HepG2 (cell line): ENCODE measurements around the gene GOLGA7B. TPM values are rescaled to one million over a fixed set of nuclear protein-coding genes. Genes with fewer than 3 reads are reported as not detected.

Experiments used
- ATAC-seq: fragments of 200-7000 bp; cut with Tn5 transposase; 3 replicates; pipeline ENCODE4 v1.9.1; 2020; ENCODE audit warnings: mild to moderate bottlenecking, moderate library complexity
- BruUV-seq: library from RNA; stranded (reverse); fragments of 400-500 nt; replicated peaks from 2 replicates; lab custom pipeline; 2021; lab: Mats Ljungman, UMichigan
- CTCF ChIA-PET: fragments of 300-600 bp; formaldehyde crosslinking; extraction: SDS; loops from one replicate; lab custom pipeline; 2021; ENCODE audit warnings: low total read pairs, inconsistent platforms, low intra/inter-chr PET ratio; lab: Yijun Ruan, JAX
- POLR2A ChIA-PET: fragments of 350-600 bp; sonication (Branson Sonifier 250); formaldehyde crosslinking; loops from one replicate; lab custom pipeline; 2020; ENCODE audit warnings: antibody characterized with exemption, inconsistent platforms; lab: Yijun Ruan, JAX
- DNase-seq: peaks from one replicate; pipeline ENCODE4 v3.0.0-alpha.2; 2015; ENCODE audit warnings: low spot score
- FAIRE-seq: peaks from 3 replicates; lab custom pipeline; 2011; peaks lifted over from hg19 to GRCh38; lab: Jason Lieb, UNC
- H2AFZ ChIP-seq: one replicate; pipeline ENCODE4 v1.6.1; 2011; ENCODE audit warnings: low read length, inconsistent platforms
- H3K27ac ChIP-seq: fragments of 300-600 bp; 3 replicates; pipeline ENCODE4 v1.8.0; 2011; ENCODE audit warnings: mixed run types, mild to moderate bottlenecking, mixed read lengths, low read length, inconsistent platforms; ENCODE audit not compliant: insufficient read depth; ENCODE audit errors: extremely low read length
- H3K27me3 ChIP-seq, 2 experiments: fragments of 200-600 bp in 1 of 2; 2 replicates in 1 of 2; 3 replicates in 1 of 2; pipeline versions ENCODE4 v1.6.0 to v1.8.0; 2011; ENCODE audit warnings: low read length in 2 of 2, mild to moderate bottlenecking in 2 of 2, moderate library complexity in 2 of 2, inconsistent platforms in 1 of 2; ENCODE audit not compliant: insufficient read depth in 2 of 2, control insufficient read depth in 1 of 2
- H3K36me3 ChIP-seq, 2 experiments: fragments of 200-600 bp in 1 of 2; replicated peaks in 1 of 2; 2 replicates in 1 of 2; 3 replicates in 1 of 2; pipeline versions ENCODE4 v1.5.1 to v1.8.0; 2011; ENCODE audit warnings: low read length in 2 of 2, inconsistent platforms in 1 of 2; ENCODE audit not compliant: insufficient read depth in 2 of 2, control insufficient read depth in 1 of 2
- H3K4me1 ChIP-seq: 2 replicates; pipeline ENCODE4 v1.5.1; 2012; ENCODE audit warnings: low read length, inconsistent platforms; ENCODE audit not compliant: insufficient read depth
- H3K4me2 ChIP-seq: 2 replicates; pipeline ENCODE4 v1.6.0; 2011; ENCODE audit warnings: low read depth, low read length, inconsistent platforms
- H3K4me3 ChIP-seq, 3 experiments: fragments of 200-600 bp in 1 of 3; sonication (generic), shearing (Covaris generic) in 1 of 3; replicated peaks in 1 of 3; 2 replicates each; pipeline ENCODE4 v1.5.1; 2011 to 2016; ENCODE audit warnings: low read length in 3 of 3, inconsistent platforms in 2 of 3, low read depth in 2 of 3, mild to moderate bottlenecking in 2 of 3, control low read depth in 1 of 3, mixed read lengths in 1 of 3; ENCODE audit not compliant: insufficient read depth in 1 of 3
- H3K79me2 ChIP-seq: one replicate; pipeline ENCODE4 v1.6.1; 2011; ENCODE audit warnings: low read length, inconsistent platforms; ENCODE audit not compliant: insufficient read depth
- H3K9ac ChIP-seq: 2 replicates; pipeline ENCODE4 v1.6.0; 2011; ENCODE audit warnings: mild to moderate bottlenecking, low read depth, low read length, inconsistent platforms; ENCODE audit not compliant: insufficient read depth
- H3K9me3 ChIP-seq: 2 replicates; pipeline ENCODE4 v1.5.1; 2012; ENCODE audit warnings: mild to moderate bottlenecking, low read length
- H4K20me1 ChIP-seq: 2 replicates; pipeline ENCODE4 v1.6.0; 2011; ENCODE audit warnings: inconsistent platforms, mild to moderate bottlenecking, low read length, moderate library complexity; ENCODE audit not compliant: insufficient read depth
- ATRX ChIP-seq: sonication (generic); formaldehyde crosslinking; IDR thresholded peaks from 2 replicates; pipeline ENCODE4 v1.4.0; 2020; ENCODE audit warnings: missing genetic modification reagents, borderline replicate concordance
- BCL6 ChIP-seq: IDR thresholded peaks from 2 replicates; pipeline ENCODE4 v1.6.1; 2016; ENCODE audit warnings: missing genetic modification reagents, missing compliant biosample characterization
- HOXA3 ChIP-seq: sonication (generic); formaldehyde crosslinking; IDR thresholded peaks from 2 replicates; pipeline ENCODE4 v1.5.0; 2020; ENCODE audit warnings: missing genetic modification reagents
- HOXD1 ChIP-seq: sonication (generic); formaldehyde crosslinking; IDR thresholded peaks from 2 replicates; pipeline ENCODE4 v1.5.0; 2020; ENCODE audit warnings: missing genetic modification reagents
- MAZ ChIP-seq, 2 experiments: sonication (generic) in 1 of 2; formaldehyde crosslinking in 1 of 2; IDR thresholded peaks; 2 replicates each; pipeline versions ENCODE4 v1.5.0 to v1.6.1; 2012 to 2020; ENCODE audit warnings: low read depth in 2 of 2, mild to moderate bottlenecking in 2 of 2, borderline replicate concordance in 1 of 2, improper control_type of control experiment in 1 of 2, low read length in 1 of 2, missing genetic modification reagents in 1 of 2, moderate library complexity in 1 of 2
- NCOA1 ChIP-seq: sonication (generic); formaldehyde crosslinking; IDR thresholded peaks from 2 replicates; pipeline ENCODE4 v1.9.0; 2021; ENCODE audit warnings: missing genetic modification reagents
- POGZ ChIP-seq: sonication (generic); formaldehyde crosslinking; IDR thresholded peaks from 2 replicates; pipeline ENCODE4 v1.4.0; 2020; ENCODE audit warnings: mild to moderate bottlenecking, missing genetic modification reagents
- SNAPC2 ChIP-seq: sonication (generic); formaldehyde crosslinking; IDR thresholded peaks from 2 replicates; pipeline ENCODE4 v1.8.1; 2022; ENCODE audit warnings: mild to moderate bottlenecking, missing genetic modification reagents
- TARDBP ChIP-seq: sonication (generic); formaldehyde crosslinking; IDR thresholded peaks from 2 replicates; pipeline ENCODE4 v1.8.0; 2022; ENCODE audit warnings: mild to moderate bottlenecking, missing genetic modification reagents
- YEATS2 ChIP-seq: sonication (generic); formaldehyde crosslinking; IDR thresholded peaks from 2 replicates; pipeline ENCODE4 v1.4.0; 2020; ENCODE audit warnings: missing genetic modification reagents, borderline replicate concordance
- ZNF101 ChIP-seq: sonication (generic); formaldehyde crosslinking; IDR thresholded peaks from 2 replicates; pipeline ENCODE4 v1.4.0; 2020; ENCODE audit warnings: mild to moderate bottlenecking, low read depth, missing genetic modification reagents, borderline replicate concordance
- ZNF160 ChIP-seq: sonication (generic); formaldehyde crosslinking; IDR thresholded peaks from 2 replicates; pipeline ENCODE4 v1.8.0; 2022; ENCODE audit warnings: mild to moderate bottlenecking, inconsistent platforms, missing genetic modification reagents
- ZNF281 ChIP-seq: sonication (generic); formaldehyde crosslinking; IDR thresholded peaks from 2 replicates; pipeline ENCODE4 v1.4.0; 2020; ENCODE audit warnings: missing genetic modification reagents, borderline replicate concordance
- ZNF282 ChIP-seq: fragments of 450-650 bp; IDR thresholded peaks from 2 replicates; pipeline ENCODE4 v1.6.1; 2018; ENCODE audit not compliant: partially characterized antibody
- ZNF749 ChIP-seq: sonication (generic); formaldehyde crosslinking; IDR thresholded peaks from 2 replicates; pipeline ENCODE4 v1.8.0; 2022; ENCODE audit warnings: mild to moderate bottlenecking, missing genetic modification reagents, moderate library complexity, borderline replicate concordance
- WGBS: methylation state at CpG from one replicate; pipeline ENCODE4 v1.1.6; 2017; ENCODE audit warnings: low lambda C conversion rate; 5-methylcytosine and 5-hydroxymethylcytosine counted together
- in situ Hi-C: cut with HindIII; loops from 2 replicates; pipeline ENCODE4 v1.10.0; 2017; ENCODE audit warnings: low pct_unique_long_range_greater_than_20kb; ENCODE audit not compliant: extremely low pct_ligation_motif_present
- intact Hi-C: fragments of 100-400 bp; cut with micrococcal nuclease; formaldehyde crosslinking; loops from one replicate; pipeline ENCODE4 v1.10.0; 2022; ENCODE audit not compliant: unreplicated experiment
- polyA plus RNA-seq, 8 experiments: library from polyadenylated mRNA; depleted of rRNA in 3 of 8; stranded (reverse) in 7 of 8; unstranded in 1 of 8; fragments of >200 nt; fragmentation: Illumina TruSeq in 4 of 8; extraction: Trizol in 4 of 8; gene quantifications; 2 replicates each; pipeline versions ENCODE4 v1.2.1 to v1.2.3, GENCODE V29; 2011 to 2016; ENCODE audit warnings: low read depth in 4 of 8, missing spikeins in 1 of 8, mixed read lengths in 1 of 8; ENCODE audit not compliant: insufficient read depth in 1 of 8
- total RNA-seq, 5 experiments: library from RNA; depleted of rRNA; stranded (reverse); fragments of >200 nt; fragmentation: Illumina TruSeq; extraction: Trizol; gene quantifications; 2 replicates each; pipeline ENCODE4 v1.2.3, GENCODE V29; 2016; ENCODE audit warnings: low read depth in 1 of 5

Gene GOLGA7B
- total and polyA plus RNA-seq, 2 of the 13 experiments (the other 11 are each of a cell fraction or from before 2014, with no cell fraction given): not detected

DNA sequence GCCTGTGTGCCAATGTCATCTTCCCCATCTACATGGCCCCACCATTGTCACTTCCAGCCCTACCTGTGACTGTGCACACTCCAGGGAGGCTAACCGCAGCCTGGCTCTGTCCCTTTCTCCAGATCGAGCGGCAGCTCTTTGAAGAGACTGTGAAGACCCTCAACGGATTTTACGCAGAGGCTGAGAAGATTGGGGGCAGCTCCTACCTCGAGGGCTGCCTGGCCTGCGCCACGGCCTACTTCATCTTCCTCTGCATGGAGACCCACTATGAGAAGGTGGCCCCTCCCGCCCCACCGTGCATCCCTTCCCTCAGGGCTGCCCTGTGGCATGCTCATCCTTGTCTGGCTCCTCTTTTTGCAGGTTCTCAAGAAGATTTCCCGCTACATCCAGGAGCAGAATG, 14.2 kb downstream of the GOLGA7B start:
- no peaks in the 10 kb centered on the region for H3K36me3 ChIP-seq
- no peak overlapping the region for H3K4me2 ChIP-seq
- 40% methylated on average over 6 of the region's 11 CpGs for WGBS
- no peaks in the 10 kb centered on the region for H3K9me3 ChIP-seq
- in situ Hi-C loops: no loop called here
- ATAC-seq (no peak), FAIRE-seq (no peak), DNase-seq (no peak)
- H3K27me3 ChIP-seq: peaks cover 14 to 72% of the 10 kb centered on the region in 2 experiments
- no peaks in the 10 kb centered on the region for H3K79me2 ChIP-seq
- intact Hi-C loops: no loop called here
- H3K27ac ChIP-seq: no peak overlapping the region
- no TSS peak for BruUV-seq
- no peak overlapping the region for H3K4me3 ChIP-seq
- H2AFZ ChIP-seq: no peak overlapping the region
- H3K4me1 ChIP-seq: peaks cover 13% of the 10 kb centered on the region
- ChIA-PET CTCF (no interaction called here), POLR2A (no interaction called here)
- TF ChIP-seq MAZ (IDR thresholded peaks at IDR 0.05; ENCODE audit: borderline replicate concordance, low read depth, low read length) (no peak), MAZ (CRISPR knock-in tag; IDR thresholded peaks at IDR 0.05; ENCODE audit: low read depth) (no peak), ZNF749 (CRISPR knock-in tag) (no peak), ZNF101 (CRISPR knock-in tag) (no peak), BCL6 (no peak), SNAPC2 (CRISPR knock-in tag) (no peak), POGZ (CRISPR knock-in tag) (no peak)
- TF ChIP-seq, all 625 proteins: peak for 0
- H3K9ac ChIP-seq: no peak overlapping the region
- 0 out of 2 replicates have a peak, but pooled peaks cover 4% of the 10 kb centered on the region for H4K20me1 ChIP-seq

- no peak overlapping the region for H3K4me2 ChIP-seq
- H3K36me3 ChIP-seq: no peaks in the 10 kb centered on the region
- CTCF ChIA-PET: no interaction called here
- no peak for FAIRE-seq
- no TSS peak for BruUV-seq
- no peaks in the 10 kb centered on the region for H3K79me2 ChIP-seq
- 0 out of 2 replicates have a peak, but pooled peaks cover 4% of the 10 kb centered on the region for H4K20me1 ChIP-seq
- in situ Hi-C loops: loop anchor here (5.0 kb wide), 2 partner anchors 73 to 108 kb away; no protein-coding TSS in a partner anchor
- peaks cover 24% of the 10 kb centered on the region for H3K4me1 ChIP-seq
- intact Hi-C loops: no loop called here
- no peak overlapping the region for H2AFZ ChIP-seq
- POLR2A ChIA-PET: no interaction called here
- no peak overlapping the region for H3K9ac ChIP-seq
- DNase-seq: no peak
- peaks cover 15 to 82% of the 10 kb centered on the region in 2 experiments for H3K27me3 ChIP-seq
- no peaks in the 10 kb centered on the region for H3K9me3 ChIP-seq
- no peak for ATAC-seq
- WGBS: 51% methylated on average over 6 of the region's 18 CpGs
- H3K4me3 ChIP-seq: no peak overlapping the region
- no peak overlapping the region for H3K27ac ChIP-seq
- TF ChIP-seq ZNF282 (no peak), ZNF281 (CRISPR knock-in tag) (no peak), HOXA3 (CRISPR knock-in tag) (no peak), TARDBP (CRISPR knock-in tag) (no peak), YEATS2 (CRISPR knock-in tag) (no peak), ATRX (CRISPR knock-in tag) (no peak), ZNF160 (CRISPR knock-in tag) (no peak), NCOA1 (CRISPR knock-in tag) (no peak), HOXD1 (no peak)
These were observed 15.8 kb downstream of the GOLGA7B start for GRCh38 chr10:97865488-97865887.
